Measurements from ENCODE around the gene HAND1.

HAND1 gene

GRCh38 chr5:154482528-154483449 is 4.8 kb upstream of the HAND1 start:
- CTCF ChIA-PET = interaction anchor here (1.5 to 1.8 kb wide), 2 partner anchors 15 to 38 kb away, joined by 5 read pairs; no protein-coding TSS in a partner anchor
- no peak for DNase-seq (ENCODE audit: low spot score)
- H3K27ac ChIP-seq = no peak overlapping the region
- TF ChIP-seq CTCF (conservative IDR thresholded peaks at IDR 0.05; ENCODE audit: low read depth) = no peak
- POLR2A ChIA-PET (ENCODE audit: low non-redundant PET) = no interaction called here

GRCh38 chr5:154481584-154482381 is 3.8 kb upstream of the HAND1 start:
- no peak overlapping the region for H3K27ac ChIP-seq
- TF ChIP-seq CTCF (conservative IDR thresholded peaks at IDR 0.05; ENCODE audit: low read depth) = no peak
- DNase-seq (ENCODE audit: low spot score) = no peak
- ChIA-PET POLR2A (ENCODE audit: low non-redundant PET) (no interaction called here), CTCF (interaction anchor here (0.9 to 1.8 kb wide), 3 partner anchors 14 to 410 kb away, joined by 3 to 5 read pairs (median 5); no protein-coding TSS in a partner anchor)

GRCh38 chr5:154480847-154481246 is 2.8 kb upstream of the HAND1 start:
- CTCF ChIA-PET = interaction anchor here (0.9 to 1.8 kb wide), 3 partner anchors 13 to 409 kb away, joined by 3 to 5 read pairs (median 5); no protein-coding TSS in a partner anchor
- no peak for TF ChIP-seq CTCF (conservative IDR thresholded peaks at IDR 0.05; ENCODE audit: low read depth)
- no peak overlapping the region for H3K27ac ChIP-seq
- no peak for DNase-seq (ENCODE audit: low spot score)
- POLR2A ChIA-PET (ENCODE audit: low non-redundant PET) = no interaction called here

GRCh38 chr5:154479944-154480750 is 2.1 kb upstream of the HAND1 start:
- CTCF ChIA-PET = no interaction called here
- DNase-seq (ENCODE audit: low spot score) = no peak
- no peak overlapping the region for H3K27ac ChIP-seq
- POLR2A ChIA-PET (ENCODE audit: low non-redundant PET) = no interaction called here
- TF ChIP-seq CTCF (conservative IDR thresholded peaks at IDR 0.05; ENCODE audit: low read depth) = no peak

- H3K27ac ChIP-seq = no peak overlapping the region
- ChIA-PET POLR2A (ENCODE audit: low non-redundant PET) (no interaction called here), CTCF (interaction anchor here (0.5 to 0.6 kb wide), 2 partner anchors 14 to 23 kb away, joined by 3 to 5 read pairs; no protein-coding TSS in a partner anchor)
These were observed 1.3 kb upstream of the HAND1 start for GRCh38 chr5:154479160-154479943.

More at GRCh38 chr5:154479160-154479943, 1.3 kb upstream of the HAND1 start:
- TF ChIP-seq CTCF (conservative IDR thresholded peaks at IDR 0.05; ENCODE audit: low read depth) = no peak
- DNase-seq (ENCODE audit: low spot score) = no peak

All from RWPE1 (cell line).